Measurements from ENCODE around the gene PTGES.

DNA sequence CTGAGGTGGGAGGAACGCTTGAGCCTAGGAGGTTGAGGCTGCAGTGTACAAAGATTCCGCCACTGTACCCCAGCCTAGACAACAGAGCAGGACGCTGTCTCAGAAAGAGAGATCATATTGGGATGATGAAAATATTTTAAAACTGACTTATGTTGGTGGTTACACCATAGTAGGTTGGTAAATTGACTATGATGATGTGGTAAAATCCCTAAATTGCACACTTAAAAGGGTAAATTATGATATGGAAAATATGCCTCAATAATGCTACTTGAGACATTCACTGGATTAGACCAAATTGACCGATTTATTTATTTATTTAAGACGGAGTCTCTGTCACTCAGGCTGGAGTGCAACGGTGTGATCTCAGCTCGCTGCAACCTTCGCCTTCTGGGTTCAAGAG is 28.3 kb upstream of the PTGES start:
- TF ChIP-seq EP300 (IDR thresholded peaks at IDR 0.05; ENCODE audit: borderline replicate concordance) (no peak), TAF1 (IDR thresholded peaks at IDR 0.05; ENCODE audit: low read depth) (no peak), CEBPB (IDR thresholded peaks at IDR 0.05) (no peak), TCF12 (IDR thresholded peaks at IDR 0.05; ENCODE audit: low read depth) (no peak), NFIC (IDR thresholded peaks at IDR 0.05) (no peak), TEAD4 (IDR thresholded peaks at IDR 0.05) (no peak), CREB1 (IDR thresholded peaks at IDR 0.05; ENCODE audit: low read depth) (no peak), RAD21 (IDR thresholded peaks at IDR 0.05; ENCODE audit: low read depth) (no peak), YY1 (IDR thresholded peaks at IDR 0.05; ENCODE audit: low read depth) (no peak), FOXM1 (IDR thresholded peaks at IDR 0.05; ENCODE audit: borderline replicate concordance, low read depth) (no peak), EGR1 (IDR thresholded peaks at IDR 0.05) (no peak)
- TF ChIP-seq, protein P1, sequence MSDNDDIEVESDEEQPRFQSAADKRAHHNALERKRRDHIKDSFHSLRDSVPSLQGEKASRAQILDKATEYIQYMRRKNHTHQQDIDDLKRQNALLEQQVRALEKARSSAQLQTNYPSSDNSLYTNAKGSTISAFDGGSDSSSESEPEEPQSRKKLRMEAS (IDR thresholded peaks at IDR 0.05), result no peak
- TF ChIP-seq, protein P2, sequence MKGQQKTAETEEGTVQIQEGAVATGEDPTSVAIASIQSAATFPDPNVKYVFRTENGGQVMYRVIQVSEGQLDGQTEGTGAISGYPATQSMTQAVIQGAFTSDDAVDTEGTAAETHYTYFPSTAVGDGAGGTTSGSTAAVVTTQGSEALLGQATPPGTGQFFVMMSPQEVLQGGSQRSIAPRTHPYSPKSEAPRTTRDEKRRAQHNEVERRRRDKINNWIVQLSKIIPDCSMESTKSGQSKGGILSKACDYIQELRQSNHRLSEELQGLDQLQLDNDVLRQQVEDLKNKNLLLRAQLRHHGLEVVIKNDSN (IDR thresholded peaks at IDR 0.05), result no peak
- TF ChIP-seq, protein P3, sequence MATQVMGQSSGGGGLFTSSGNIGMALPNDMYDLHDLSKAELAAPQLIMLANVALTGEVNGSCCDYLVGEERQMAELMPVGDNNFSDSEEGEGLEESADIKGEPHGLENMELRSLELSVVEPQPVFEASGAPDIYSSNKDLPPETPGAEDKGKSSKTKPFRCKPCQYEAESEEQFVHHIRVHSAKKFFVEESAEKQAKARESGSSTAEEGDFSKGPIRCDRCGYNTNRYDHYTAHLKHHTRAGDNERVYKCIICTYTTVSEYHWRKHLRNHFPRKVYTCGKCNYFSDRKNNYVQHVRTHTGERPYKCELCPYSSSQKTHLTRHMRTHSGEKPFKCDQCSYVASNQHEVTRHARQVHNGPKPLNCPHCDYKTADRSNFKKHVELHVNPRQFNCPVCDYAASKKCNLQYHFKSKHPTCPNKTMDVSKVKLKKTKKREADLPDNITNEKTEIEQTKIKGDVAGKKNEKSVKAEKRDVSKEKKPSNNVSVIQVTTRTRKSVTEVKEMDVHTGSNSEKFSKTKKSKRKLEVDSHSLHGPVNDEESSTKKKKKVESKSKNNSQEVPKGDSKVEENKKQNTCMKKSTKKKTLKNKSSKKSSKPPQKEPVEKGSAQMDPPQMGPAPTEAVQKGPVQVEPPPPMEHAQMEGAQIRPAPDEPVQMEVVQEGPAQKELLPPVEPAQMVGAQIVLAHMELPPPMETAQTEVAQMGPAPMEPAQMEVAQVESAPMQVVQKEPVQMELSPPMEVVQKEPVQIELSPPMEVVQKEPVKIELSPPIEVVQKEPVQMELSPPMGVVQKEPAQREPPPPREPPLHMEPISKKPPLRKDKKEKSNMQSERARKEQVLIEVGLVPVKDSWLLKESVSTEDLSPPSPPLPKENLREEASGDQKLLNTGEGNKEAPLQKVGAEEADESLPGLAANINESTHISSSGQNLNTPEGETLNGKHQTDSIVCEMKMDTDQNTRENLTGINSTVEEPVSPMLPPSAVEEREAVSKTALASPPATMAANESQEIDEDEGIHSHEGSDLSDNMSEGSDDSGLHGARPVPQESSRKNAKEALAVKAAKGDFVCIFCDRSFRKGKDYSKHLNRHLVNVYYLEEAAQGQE (IDR thresholded peaks at IDR 0.05; ENCODE audit: low read depth), result no peak

All from Ishikawa (cell line).